Loucy (cell line): Measurements from ENCODE around the gene NBPF12.
"Not testable (repeated sequence)": the region's sequence is repeated elsewhere in the genome, so short reads cannot be mapped to it uniquely, and the experiment has no call there.

Source experiments
- EZH2phosphoT487 ChIP-seq: fragments of 200-600 bp; IDR thresholded peaks from 2 replicates; pipeline ENCODE4 v1.6.1; 2018; ENCODE audit warnings: antibody characterized with exemption, mild to moderate bottlenecking, moderate library complexity, borderline replicate concordance
- TF ChIP-seq, protein P1 (sequence below): fragments of 200-600 bp; sonication (generic); conservative IDR thresholded peaks from 2 replicates; pipeline ENCODE4 v1.5.1; 2014; ENCODE audit warnings: mild to moderate bottlenecking, antibody characterized with exemption, low read length

DNA sequence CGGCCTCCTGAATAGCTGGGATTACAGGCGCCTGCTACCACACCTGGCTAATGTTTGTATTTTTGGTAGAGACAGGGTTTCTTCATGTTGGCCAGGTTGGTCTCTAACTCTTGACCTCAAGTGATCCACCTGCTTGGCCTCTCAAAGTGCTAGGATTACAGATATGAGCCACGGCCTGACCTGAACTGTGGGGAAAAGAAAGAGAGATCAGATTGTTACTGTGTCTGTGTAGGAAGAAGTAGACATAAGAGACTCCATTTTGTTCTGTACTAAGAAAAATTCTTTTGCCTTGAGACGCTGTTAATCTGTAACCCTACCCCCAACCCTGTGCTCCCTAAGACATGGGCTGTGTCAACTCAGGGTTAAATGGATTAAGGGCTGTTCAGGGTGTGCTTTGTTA is 10.0 kb downstream of the NBPF12 start:
- TF ChIP-seq, protein P1, sequence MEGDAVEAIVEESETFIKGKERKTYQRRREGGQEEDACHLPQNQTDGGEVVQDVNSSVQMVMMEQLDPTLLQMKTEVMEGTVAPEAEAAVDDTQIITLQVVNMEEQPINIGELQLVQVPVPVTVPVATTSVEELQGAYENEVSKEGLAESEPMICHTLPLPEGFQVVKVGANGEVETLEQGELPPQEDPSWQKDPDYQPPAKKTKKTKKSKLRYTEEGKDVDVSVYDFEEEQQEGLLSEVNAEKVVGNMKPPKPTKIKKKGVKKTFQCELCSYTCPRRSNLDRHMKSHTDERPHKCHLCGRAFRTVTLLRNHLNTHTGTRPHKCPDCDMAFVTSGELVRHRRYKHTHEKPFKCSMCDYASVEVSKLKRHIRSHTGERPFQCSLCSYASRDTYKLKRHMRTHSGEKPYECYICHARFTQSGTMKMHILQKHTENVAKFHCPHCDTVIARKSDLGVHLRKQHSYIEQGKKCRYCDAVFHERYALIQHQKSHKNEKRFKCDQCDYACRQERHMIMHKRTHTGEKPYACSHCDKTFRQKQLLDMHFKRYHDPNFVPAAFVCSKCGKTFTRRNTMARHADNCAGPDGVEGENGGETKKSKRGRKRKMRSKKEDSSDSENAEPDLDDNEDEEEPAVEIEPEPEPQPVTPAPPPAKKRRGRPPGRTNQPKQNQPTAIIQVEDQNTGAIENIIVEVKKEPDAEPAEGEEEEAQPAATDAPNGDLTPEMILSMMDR = not testable (repeated sequence)
- not testable (repeated sequence) for TF ChIP-seq EZH2phosphoT487
